NCI-H345 (cell line): ENCODE data around the gene LCOR.
A peak's percentile ranks its signal among the peaks of the same experiment; 100 is the strongest.

Experiments
- DNase-seq: peaks from one replicate; lab custom pipeline; 2025; lab: John Stamatoyannopoulos, UW

The LCOR gene

GRCh38 chr10:97012470-97012869 is 180.4 kb downstream of the LCOR start:
- no peak for DNase-seq

DNA sequence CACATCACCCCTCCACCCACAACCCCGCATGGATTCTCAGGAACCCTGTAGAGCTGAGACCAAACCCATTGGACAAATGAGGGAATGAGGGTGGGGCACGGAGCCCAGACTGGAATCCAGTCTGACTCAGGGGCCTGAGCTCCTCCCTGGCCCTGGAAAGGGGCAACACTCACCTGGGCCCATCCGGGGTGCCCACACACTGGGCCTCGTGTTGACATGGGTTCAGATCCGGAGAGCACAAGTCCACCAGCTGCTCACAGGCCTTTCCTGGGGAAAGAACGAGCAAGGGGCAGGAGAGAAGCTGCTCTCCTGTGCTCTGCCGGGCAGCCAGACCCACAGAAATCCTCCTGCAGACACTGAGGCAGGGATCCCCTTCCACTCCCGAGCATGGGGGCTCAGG is 181.5 kb downstream of the LCOR start:
- DNase-seq, result no peak

- DNase-seq, result no peak
Observed at GRCh38 chr10:97013983-97014382, 181.9 kb downstream of the LCOR start.

DNA sequence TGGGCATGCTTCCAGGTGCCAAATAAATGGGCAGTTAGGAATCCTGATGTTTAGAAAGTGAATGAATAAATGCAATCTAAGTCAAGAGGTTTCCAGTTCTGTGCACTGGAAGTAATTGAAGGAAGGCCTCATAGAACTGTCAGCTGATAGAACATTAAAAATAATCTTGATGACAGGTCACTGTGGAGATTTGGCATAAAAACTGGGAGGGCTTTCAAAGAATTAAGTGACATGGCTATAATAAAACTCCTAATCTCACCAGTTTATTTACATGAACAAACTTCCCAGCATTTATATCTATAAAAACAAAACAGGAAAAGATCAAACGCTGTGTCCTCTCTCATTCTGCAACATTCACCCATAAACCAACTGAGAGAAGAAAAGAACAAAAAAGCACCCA is 183.1 kb downstream of the LCOR start:
- DNase-seq, result no peak

DNA sequence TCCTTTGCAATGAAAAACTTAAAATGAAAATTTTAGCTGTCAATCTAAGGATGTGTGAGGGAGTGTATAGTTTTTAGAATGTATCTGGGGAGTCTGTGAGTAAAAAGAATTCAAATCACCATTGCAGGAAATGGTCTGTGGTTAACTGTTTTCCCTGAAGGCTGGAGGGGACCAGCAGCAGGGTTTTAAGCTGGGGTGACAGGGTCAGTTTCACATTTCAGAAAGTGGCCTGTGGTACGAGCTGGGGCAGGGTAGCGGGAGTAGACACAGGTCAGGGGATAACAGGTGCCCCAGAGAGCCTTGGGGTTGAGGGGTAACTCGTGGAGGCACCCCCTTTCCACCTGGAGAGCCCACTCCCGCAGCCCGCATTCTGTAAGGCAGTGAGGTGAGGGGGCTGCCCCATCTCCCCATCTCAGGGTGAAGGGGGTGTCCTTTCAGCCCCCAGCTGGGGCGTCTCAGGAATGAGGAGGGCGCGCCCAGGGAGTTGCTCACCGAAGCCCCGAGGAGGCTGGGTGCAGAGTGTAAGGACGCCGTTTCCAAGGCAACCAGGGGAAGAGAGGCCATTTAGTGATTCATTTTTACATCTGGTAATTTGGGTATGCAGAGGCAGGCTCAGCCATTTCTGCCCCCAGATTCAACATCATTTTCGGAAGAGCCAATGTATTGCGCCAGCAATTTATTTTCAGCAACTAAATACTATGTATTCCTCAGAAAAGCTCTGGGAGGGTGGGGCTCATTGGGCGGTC is 184.8 kb downstream of the LCOR start:
- DNase-seq, result no peak

- no peak for DNase-seq
Observed at GRCh38 chr10:97017474-97017903, 185.4 kb downstream of the LCOR start.

DNA sequence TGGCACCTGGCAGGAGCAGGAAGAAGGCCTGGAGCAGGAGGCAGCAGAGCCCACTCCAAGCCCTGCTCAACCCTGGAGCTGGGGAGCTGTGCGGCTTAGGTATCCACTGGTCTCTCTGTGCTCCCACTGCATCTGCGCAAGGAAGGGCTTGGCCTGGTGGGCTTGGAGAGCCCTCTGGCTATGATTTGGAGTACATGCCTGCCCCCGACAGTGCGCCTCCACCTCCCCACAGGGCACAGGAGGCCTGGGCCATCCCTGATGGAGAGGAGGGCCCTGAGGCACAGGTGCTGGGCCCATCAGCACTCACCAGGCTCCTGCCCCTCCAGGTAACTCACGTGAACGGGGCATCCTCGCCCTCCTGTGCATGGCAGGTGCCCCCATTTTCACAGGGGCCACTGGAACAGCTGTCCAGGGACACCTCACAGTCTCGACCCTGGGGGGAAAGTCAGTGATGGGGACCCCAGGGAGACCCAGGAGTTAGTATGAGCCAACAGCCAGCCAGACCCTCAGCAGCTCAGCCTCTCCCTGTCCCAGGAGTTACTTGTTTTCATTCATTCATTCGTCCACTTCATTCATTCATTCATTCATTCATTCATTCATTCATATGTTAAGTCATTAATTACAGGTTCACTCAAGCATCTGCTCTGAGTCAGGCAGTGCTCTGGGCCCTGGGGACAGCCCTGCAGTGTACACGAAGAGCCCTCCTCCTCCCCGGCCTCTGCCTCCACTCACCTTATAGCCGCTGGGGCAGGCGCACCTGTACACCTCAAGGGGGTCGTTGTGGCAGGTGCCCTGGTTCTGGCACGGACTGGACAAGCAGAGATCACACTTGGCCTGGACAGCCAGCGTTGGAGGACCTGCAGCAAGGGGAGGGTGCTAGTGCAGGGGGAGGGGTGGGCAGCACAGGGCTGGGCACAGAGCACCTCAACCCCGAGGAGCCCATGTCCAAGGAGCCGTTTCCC is 186.4 kb downstream of the LCOR start:
- DNase-seq, result no peak

GRCh38 chr10:97019213-97019844 is 187.2 kb downstream of the LCOR start:
- DNase-seq, result no peak

GRCh38 chr10:97020452-97021400 is 188.6 kb downstream of the LCOR start:
- peak; percentile 81 for DNase-seq

- no peak for DNase-seq
Observed at GRCh38 chr10:97022616-97023015, 190.5 kb downstream of the LCOR start.

DNA sequence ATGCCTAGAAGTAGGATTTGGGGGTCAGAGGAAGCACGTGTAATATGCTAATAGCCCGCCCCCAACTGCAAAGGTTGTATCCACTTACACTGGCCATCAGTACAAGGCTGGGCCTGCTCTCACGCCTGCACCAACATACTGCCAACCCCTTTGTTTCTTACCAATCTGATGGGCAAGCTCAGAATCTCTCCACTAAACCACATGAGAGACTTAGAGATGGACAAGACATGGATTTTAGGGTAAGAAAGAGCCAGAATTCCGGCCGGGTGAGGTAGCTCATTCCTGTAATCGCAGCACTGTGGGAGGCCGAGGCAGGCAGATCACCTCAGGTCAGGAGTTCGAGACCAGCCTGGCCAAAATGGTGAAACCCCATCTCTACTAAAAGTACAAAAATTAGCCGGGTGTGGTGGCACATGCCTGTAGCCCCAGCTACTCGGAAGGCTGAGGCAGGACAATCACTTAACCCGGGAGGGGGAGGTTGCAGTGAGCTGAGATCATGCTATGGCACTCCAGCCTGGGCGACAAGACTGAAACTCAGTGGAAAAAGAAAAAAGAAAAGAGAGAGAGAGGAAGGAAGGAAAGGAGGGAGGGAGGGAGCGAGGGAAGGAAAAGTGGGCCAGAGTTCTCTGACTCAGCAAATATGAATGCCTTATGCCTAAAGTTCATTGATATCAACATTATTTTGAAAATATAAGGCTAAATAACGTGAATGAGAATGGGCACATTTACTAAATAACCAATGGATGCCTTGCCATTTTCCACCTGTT is 191.5 kb downstream of the LCOR start:
- no peak for DNase-seq

- DNase-seq, result no peak
Observed at GRCh38 chr10:97024168-97025073, 192.3 kb downstream of the LCOR start.

GRCh38 chr10:97025613-97026242 is 193.6 kb downstream of the LCOR start:
- no peak for DNase-seq

DNA sequence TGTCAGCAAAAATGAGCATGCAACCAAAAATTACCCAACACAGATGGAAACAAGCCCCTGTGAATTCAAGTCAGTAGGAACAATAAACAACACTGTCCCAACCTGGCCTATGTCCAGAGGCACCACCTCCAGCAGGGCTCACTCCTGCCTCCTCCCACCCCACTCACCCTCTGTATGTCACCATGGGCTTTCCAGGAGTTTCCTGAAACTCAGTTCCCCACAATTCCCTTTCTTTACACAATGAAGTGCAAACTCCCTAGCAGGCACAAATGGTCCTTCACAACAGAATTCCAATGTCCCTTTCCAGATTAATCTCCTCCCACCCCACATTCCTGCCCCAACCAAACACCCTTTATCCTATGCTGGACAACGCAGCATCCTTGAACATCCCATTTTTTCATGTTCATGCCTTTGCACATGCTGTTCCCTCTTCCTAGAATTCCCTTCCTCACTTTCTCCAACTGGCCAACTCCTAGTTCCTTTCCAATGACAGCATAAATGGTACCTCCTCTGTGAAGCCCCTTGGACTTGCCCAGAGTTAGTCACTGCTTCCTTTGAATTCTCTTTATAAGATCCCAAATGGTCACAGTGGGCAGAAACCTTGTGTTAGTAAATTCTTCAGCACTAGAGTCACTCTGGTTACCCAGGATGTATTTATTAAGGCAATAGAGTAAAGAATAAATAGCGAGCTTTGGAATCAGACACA is 196.2 kb downstream of the LCOR start:
- DNase-seq, result no peak

- DNase-seq, result no peak
Observed at GRCh38 chr10:97028832-97029178, 196.7 kb downstream of the LCOR start.

- DNase-seq, result no peak
Observed at GRCh38 chr10:97029271-97029670, 197.2 kb downstream of the LCOR start.

DNA sequence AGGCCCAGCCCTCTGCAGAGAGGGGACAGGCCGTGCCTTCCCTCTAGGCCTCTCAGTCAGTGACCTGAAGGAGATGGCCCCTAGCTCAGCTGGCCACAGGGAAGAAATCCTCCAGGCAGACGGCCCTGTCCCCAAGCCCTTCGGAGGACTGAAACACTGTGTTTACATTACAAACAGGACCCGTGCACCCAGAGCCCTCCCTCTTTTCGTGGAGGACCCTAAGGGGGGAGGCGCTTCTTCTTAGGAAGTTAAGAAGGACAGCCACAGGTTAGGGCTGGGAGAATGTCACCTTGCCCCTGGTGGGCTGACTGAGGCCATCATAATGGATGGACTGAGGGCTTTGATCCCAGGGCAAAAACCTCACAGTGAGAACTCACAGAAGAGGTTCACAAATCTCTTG is 198.8 kb downstream of the LCOR start:
- DNase-seq, result no peak

DNA sequence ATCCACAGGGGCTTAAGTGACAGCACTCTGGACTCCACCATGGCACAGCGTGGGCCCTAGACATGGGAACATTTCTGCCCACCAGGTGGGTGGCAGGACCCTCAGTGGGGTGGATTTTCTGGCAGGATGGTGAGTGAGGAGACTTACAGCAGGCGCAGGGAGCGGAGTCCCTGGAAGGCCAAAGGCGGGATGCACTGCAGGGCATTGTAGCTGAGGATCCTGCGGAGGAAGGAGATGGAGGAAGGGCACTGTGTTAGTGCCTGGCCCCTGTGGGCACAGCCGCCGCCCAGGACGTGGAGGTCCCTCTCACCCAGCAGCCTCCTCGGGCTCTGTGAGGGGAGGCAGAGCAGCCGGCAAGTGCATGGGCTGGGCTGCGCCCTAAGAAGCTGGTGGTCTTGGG is 199.4 kb downstream of the LCOR start:
- DNase-seq, result no peak

DNA sequence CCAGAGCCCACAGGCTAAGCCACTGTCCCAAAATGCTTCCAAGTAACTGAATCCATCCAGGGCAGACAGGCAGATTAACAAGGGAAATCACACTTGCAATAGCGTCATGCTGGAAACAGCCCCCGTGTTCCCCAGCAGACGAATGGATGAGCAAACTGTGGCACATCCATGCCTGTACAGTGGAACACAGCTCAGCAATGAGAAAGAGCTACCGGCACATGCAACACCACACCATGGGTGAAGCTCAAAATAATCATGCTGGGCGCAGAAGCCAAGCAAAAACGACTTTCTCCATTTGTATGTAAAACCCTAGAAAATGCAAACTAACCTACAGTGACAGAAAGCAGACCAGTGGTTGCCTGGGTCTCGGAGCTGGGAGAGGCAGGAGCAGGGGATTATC is 200.5 kb downstream of the LCOR start:
- no peak for DNase-seq
